ENCODE data around the gene JMJD1C.

DNA sequence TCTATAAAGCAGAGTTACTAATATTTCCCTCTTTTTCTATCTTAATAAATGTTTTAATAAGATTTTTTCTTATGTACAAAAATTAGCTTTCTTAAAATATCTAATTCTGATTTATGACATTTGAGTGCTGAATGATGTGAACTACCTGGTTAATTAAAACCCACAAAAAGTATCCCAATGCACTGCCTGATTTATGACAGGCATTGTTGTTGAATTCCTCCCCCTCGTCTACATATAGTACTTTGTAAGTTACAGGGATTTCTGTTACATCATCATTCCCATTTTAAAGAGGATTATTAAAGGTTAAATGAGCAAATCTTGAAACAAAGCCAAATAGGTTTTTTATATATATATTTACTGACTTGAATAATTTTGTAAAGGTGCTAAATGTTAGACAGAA is 241.5 kb downstream of the JMJD1C start:
- TF ChIP-seq, protein P1, sequence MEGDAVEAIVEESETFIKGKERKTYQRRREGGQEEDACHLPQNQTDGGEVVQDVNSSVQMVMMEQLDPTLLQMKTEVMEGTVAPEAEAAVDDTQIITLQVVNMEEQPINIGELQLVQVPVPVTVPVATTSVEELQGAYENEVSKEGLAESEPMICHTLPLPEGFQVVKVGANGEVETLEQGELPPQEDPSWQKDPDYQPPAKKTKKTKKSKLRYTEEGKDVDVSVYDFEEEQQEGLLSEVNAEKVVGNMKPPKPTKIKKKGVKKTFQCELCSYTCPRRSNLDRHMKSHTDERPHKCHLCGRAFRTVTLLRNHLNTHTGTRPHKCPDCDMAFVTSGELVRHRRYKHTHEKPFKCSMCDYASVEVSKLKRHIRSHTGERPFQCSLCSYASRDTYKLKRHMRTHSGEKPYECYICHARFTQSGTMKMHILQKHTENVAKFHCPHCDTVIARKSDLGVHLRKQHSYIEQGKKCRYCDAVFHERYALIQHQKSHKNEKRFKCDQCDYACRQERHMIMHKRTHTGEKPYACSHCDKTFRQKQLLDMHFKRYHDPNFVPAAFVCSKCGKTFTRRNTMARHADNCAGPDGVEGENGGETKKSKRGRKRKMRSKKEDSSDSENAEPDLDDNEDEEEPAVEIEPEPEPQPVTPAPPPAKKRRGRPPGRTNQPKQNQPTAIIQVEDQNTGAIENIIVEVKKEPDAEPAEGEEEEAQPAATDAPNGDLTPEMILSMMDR (IDR thresholded peaks at IDR 0.05): no peak
- no peak for TF ChIP-seq POLR2A (IDR thresholded peaks at IDR 0.05)
